Esophagus squamous epithelium (tissue), 5 donors: ENCODE results near the gene CCND2. TPM values are rescaled to one million over a fixed set of nuclear protein-coding genes. Genes with fewer than 3 reads are reported as not detected.

Experiments
- DNase-seq: peaks from one replicate; lab custom pipeline; 2025; lab: John Stamatoyannopoulos, UW
- H3K27ac ChIP-seq, 4 donors: fragments of 200-600 bp; sonication (generic); one replicate each; pipeline ENCODE4 v1.5.1; 2016 to 2019; ENCODE audit warnings: mild to moderate bottlenecking in 1 of 4
- H3K27me3 ChIP-seq, 4 donors: fragments of 200-600 bp; sonication (generic); 1 replicate in 3 of 4; 2 replicates in 1 of 4; pipeline versions ENCODE4 v1.5.1 to v1.6.0; 2017 to 2021; ENCODE audit warnings: antibody characterized with exemption in 1 of 4
- H3K36me3 ChIP-seq, 3 donors: fragments of 200-600 bp; sonication (generic); one replicate each; pipeline ENCODE4 v1.5.1; 2016 to 2019
- H3K4me1 ChIP-seq, 3 donors: fragments of 200-600 bp; sonication (generic); one replicate each; pipeline ENCODE4 v1.5.1; 2017 to 2019
- H3K4me3 ChIP-seq, 4 donors: fragments of 200-600 bp; sonication (generic); 1 replicate in 3 of 4; 2 replicates in 1 of 4; pipeline ENCODE4 v1.5.1; 2016 to 2019; ENCODE audit warnings: mild to moderate bottlenecking in 2 of 4, moderate library complexity in 1 of 4
- H3K9me3 ChIP-seq, 3 donors: fragments of 200-600 bp; sonication (generic); one replicate each; pipeline ENCODE4 v1.5.1; 2016 to 2019
- POLR2A ChIP-seq, 4 donors: fragments of 450-650 bp; IDR thresholded peaks; one replicate each; pipeline ENCODE4 v1.6.1; 2017; ENCODE audit warnings: antibody characterized with exemption in 4 of 4, mild to moderate bottlenecking in 4 of 4, moderate library complexity in 3 of 4
- WGBS, 2 donors: methylation state at CpG; one replicate each; pipeline ENCODE4 v1.1.5; 2018; 5-methylcytosine and 5-hydroxymethylcytosine counted together
- intact Hi-C: fragments of 100-400 bp; cut with DNase I; formaldehyde crosslinking; loops from one replicate; pipeline ENCODE4 v1.15.0; 2022
- total RNA-seq, 4 donors: library from RNA; depleted of rRNA; stranded (reverse); fragments of >200 nt; gene quantifications; one replicate each; pipeline ENCODE4 v1.1.0, GENCODE V29; 2016
- TF ChIP-seq, protein P1 (sequence below), 6 experiments: fragments of 450-650 bp in 4 of 6; fragments of 200-600 bp in 2 of 6; sonication (generic) in 2 of 6; IDR thresholded peaks; one replicate each; pipeline ENCODE4 v1.5.1; 2016 to 2019; ENCODE audit warnings: antibody characterized with exemption in 6 of 6, mild to moderate bottlenecking in 4 of 6, moderate library complexity in 4 of 6
- donor health status: DM: yes; HTN: yes; CAD: no.

Gene CCND2
- total RNA-seq, 4 donors from 2014 or later: 13.9 to 49.8 (median 35.9) TPM

DNA sequence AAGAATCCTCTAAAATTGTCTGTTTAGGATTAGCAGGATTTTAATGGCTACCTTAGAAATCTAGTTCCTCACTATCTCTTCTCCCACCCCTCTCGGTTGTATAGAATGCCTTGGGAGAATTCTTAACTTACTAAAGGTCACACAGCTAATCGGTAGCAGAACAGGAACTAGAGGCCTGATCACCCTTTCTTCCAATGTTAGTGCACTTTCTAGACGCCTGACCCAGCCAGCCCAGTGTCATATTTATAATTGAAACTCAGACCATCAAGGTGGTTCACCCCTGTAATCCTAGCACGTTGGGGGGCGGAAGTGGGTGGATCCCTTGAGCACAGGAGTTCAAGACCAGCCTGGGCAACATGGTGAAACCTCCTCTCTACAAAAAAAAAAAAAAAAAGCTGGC lies 49.2 kb downstream of the CCND2 start:
- no peak for DNase-seq
- Histone ChIP-seq H3K4me1 (peaks cover 8 to 26% (median 9%) of the 10 kb centered on the region in 3 donors), H3K9me3 (no peaks in the 10 kb centered on the region), H3K27me3 (no peaks in the 10 kb centered on the region), H3K27ac (no peak overlapping the region), H3K4me3 (no peak overlapping the region), H3K36me3 (peaks cover 0 to 8% (median 0%) of the 10 kb centered on the region in 3 donors)
- intact Hi-C loops: no loop called here
- 67 to 76% methylated on average over 4 to 5 of the region's 5 CpGs for WGBS, 2 donors
- no peak for TF ChIP-seq POLR2A (IDR thresholded peaks at IDR 0.05)
- TF ChIP-seq, protein P1, sequence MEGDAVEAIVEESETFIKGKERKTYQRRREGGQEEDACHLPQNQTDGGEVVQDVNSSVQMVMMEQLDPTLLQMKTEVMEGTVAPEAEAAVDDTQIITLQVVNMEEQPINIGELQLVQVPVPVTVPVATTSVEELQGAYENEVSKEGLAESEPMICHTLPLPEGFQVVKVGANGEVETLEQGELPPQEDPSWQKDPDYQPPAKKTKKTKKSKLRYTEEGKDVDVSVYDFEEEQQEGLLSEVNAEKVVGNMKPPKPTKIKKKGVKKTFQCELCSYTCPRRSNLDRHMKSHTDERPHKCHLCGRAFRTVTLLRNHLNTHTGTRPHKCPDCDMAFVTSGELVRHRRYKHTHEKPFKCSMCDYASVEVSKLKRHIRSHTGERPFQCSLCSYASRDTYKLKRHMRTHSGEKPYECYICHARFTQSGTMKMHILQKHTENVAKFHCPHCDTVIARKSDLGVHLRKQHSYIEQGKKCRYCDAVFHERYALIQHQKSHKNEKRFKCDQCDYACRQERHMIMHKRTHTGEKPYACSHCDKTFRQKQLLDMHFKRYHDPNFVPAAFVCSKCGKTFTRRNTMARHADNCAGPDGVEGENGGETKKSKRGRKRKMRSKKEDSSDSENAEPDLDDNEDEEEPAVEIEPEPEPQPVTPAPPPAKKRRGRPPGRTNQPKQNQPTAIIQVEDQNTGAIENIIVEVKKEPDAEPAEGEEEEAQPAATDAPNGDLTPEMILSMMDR (IDR thresholded peaks at IDR 0.05): no peak

Other genes with a start within 250 kb of the CCND2 start
- gene TIGAR, start 47.5 kb downstream of the CCND2 start, total RNA-seq: 1 to 10 TPM; 5.1 to 8.1 (median 5.9) TPM
- gene FGF23, start 106.0 kb downstream of the CCND2 start, total RNA-seq: not detected
- gene FGF6, start 172.1 kb downstream of the CCND2 start, total RNA-seq: not detected